Measurements from ENCODE around the gene TPBGL.

The TPBGL gene

GRCh38 chr11:75291741-75292140 lies 51.2 kb downstream of the TPBGL start:
- DNase-seq (ENCODE audit: insufficient read length, low spot score) (no peak), FAIRE-seq (no peak)
- TF ChIP-seq CTCF (IDR thresholded peaks at IDR 0.05; ENCODE audit: insufficient read depth, missing control alignments), result no peak

- no peak for DNase-seq (ENCODE audit: insufficient read length, low spot score)
- no peak for TF ChIP-seq CTCF (IDR thresholded peaks at IDR 0.05; ENCODE audit: insufficient read depth, missing control alignments)
- FAIRE-seq, result no peak
Observed at GRCh38 chr11:75292943-75293342, 52.4 kb downstream of the TPBGL start.

Data from D721Med (cell line).